ENCODE data around the gene SDK2.

DNA sequence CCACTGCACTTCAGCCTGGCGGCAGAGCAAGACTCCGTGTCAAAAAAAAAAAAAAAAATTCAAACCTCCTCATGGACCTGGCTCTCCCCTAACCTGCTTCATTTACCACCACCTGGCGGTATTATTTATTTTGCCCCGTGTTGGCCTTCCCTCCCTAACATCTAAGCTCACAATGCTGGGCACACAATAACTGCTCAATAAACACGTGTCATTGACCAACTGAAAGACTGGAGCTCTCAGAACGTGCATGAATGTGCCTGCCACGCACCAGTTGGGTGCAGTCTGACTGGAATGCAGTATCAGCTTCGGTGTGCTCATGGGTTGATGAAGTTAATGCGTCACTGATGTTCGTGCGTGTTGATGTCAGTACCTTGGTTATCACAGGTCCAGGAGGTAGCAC is 268.1 kb downstream of the SDK2 start:
- no peak for TF ChIP-seq EZH2 (IDR thresholded peaks at IDR 0.05; ENCODE audit: borderline replicate concordance)
- no peak for TF ChIP-seq CTCF (IDR thresholded peaks at IDR 0.05; ENCODE audit: poor library complexity)
- no peak for TF ChIP-seq EZH2phosphoT487 (IDR thresholded peaks at IDR 0.05; ENCODE audit: low read depth, severe bottlenecking, unreplicated experiment)

Measured in hepatocyte (in vitro differentiated cells).